HEK293 (cell line): ENCODE results near the gene CCSER1.

Experiments
- CTCF ChIA-PET: fragments of 350-600 bp; formaldehyde crosslinking; extraction: SDS; loops from one replicate; lab custom pipeline; 2021; ENCODE audit warnings: antibody characterized with exemption; lab: Yijun Ruan, JAX
- POLR2A ChIA-PET: fragments of 300-600 bp; formaldehyde crosslinking; extraction: SDS; loops from one replicate; lab custom pipeline; 2020; ENCODE audit warnings: antibody characterized with exemption, inconsistent platforms; lab: Yijun Ruan, JAX
- H3K27ac ChIP-seq: fragments of 200-500 bp; sonication (Bioruptor generic); 2 replicates; pipeline ENCODE4 v1.5.1; 2014; ENCODE audit warnings: low read depth, low read length, control low read depth, inconsistent platforms; ENCODE audit errors: extremely low read depth
- H3K36me3 ChIP-seq, 2 experiments: fragments of 200-500 bp in 1 of 2; sonication (Bioruptor generic) in 1 of 2; 1 replicate in 1 of 2; 2 replicates in 1 of 2; pipeline ENCODE4 v1.5.1; 2014 to 2017; ENCODE audit warnings: inconsistent platforms in 2 of 2, low read length in 2 of 2; ENCODE audit not compliant: control insufficient read depth in 2 of 2, insufficient read depth in 1 of 2
- H3K4me1 ChIP-seq: fragments of 200-500 bp; sonication (Bioruptor generic); 2 replicates; pipeline ENCODE4 v1.5.1; 2014; ENCODE audit warnings: mild to moderate bottlenecking, low read length, inconsistent platforms; ENCODE audit not compliant: control insufficient read depth, insufficient read depth
- H3K4me3 ChIP-seq: 2 replicates; pipeline ENCODE4 v1.5.1; 2011; ENCODE audit warnings: low read depth, mild to moderate bottlenecking, control low read depth, low read length, moderate library complexity
- H3K9me3 ChIP-seq: fragments of 200-500 bp; sonication (Bioruptor generic); 2 replicates; pipeline ENCODE4 v1.5.1; 2014; ENCODE audit warnings: low read depth, low read length, inconsistent platforms; ENCODE audit not compliant: control insufficient read depth, insufficient read depth
- SP2 ChIP-seq: fragments of 450-650 bp; formaldehyde crosslinking; IDR thresholded peaks from 2 replicates; pipeline ENCODE4 v1.5.1; 2016; ENCODE audit warnings: missing biosample characterization, missing genetic modification characterization
- ZFP69B ChIP-seq: fragments of 450-650 bp; formaldehyde crosslinking; IDR thresholded peaks from 2 replicates; pipeline ENCODE4 v1.5.1; 2016; ENCODE audit warnings: missing biosample characterization, missing genetic modification characterization
- ZNF19 ChIP-seq: fragments of 450-650 bp; formaldehyde crosslinking; IDR thresholded peaks from 2 replicates; pipeline ENCODE4; 2016; ENCODE audit warnings: missing biosample characterization, missing genetic modification characterization, low read depth
- ZNF223 ChIP-seq: fragments of 450-650 bp; formaldehyde crosslinking; IDR thresholded peaks from 2 replicates; pipeline ENCODE4 v1.5.1; 2016; ENCODE audit warnings: missing biosample characterization, missing genetic modification characterization
- ZNF311 ChIP-seq: fragments of 450-650 bp; formaldehyde crosslinking; IDR thresholded peaks from 2 replicates; pipeline ENCODE4 v1.5.1; 2017; ENCODE audit warnings: missing biosample characterization, missing genetic modification characterization, borderline replicate concordance
- ZNF426 ChIP-seq: fragments of 450-650 bp; formaldehyde crosslinking; IDR thresholded peaks from 2 replicates; pipeline ENCODE4 v1.5.1; 2017; ENCODE audit warnings: missing biosample characterization, missing genetic modification characterization, mild to moderate bottlenecking, inconsistent platforms, moderate library complexity
- ZNF433 ChIP-seq: fragments of 450-650 bp; formaldehyde crosslinking; IDR thresholded peaks from 2 replicates; pipeline ENCODE4 v1.5.1; 2016; ENCODE audit warnings: missing biosample characterization, missing genetic modification characterization, low read depth
- ZNF555 ChIP-seq: fragments of 450-650 bp; formaldehyde crosslinking; conservative IDR thresholded peaks from 2 replicates; pipeline ENCODE4 v1.5.1; 2017; ENCODE audit warnings: missing biosample characterization, mild to moderate bottlenecking, missing genetic modification characterization, inconsistent platforms
- ZNF585B ChIP-seq: fragments of 450-650 bp; formaldehyde crosslinking; IDR thresholded peaks from 2 replicates; pipeline ENCODE4 v1.5.1; 2016; ENCODE audit warnings: missing biosample characterization, missing genetic modification characterization
- TF ChIP-seq, protein P1 (sequence below): fragments of 450-650 bp; formaldehyde crosslinking; IDR thresholded peaks from 2 replicates; pipeline ENCODE4 v1.5.1; 2017; ENCODE audit warnings: missing biosample characterization, mild to moderate bottlenecking, missing genetic modification characterization, moderate library complexity
- TF ChIP-seq, protein P2 (sequence below): fragments of 450-650 bp; formaldehyde crosslinking; IDR thresholded peaks from 2 replicates; pipeline ENCODE4 v1.5.1; 2016; ENCODE audit warnings: missing biosample characterization, missing genetic modification characterization, borderline replicate concordance
- TF ChIP-seq, protein P3 (sequence below): fragments of 450-650 bp; formaldehyde crosslinking; IDR thresholded peaks from 2 replicates; pipeline ENCODE4 v1.5.1; 2016; ENCODE audit warnings: missing biosample characterization, missing genetic modification characterization
- TF ChIP-seq, protein P4 (sequence below): fragments of 450-650 bp; formaldehyde crosslinking; IDR thresholded peaks from 2 replicates; pipeline ENCODE4 v1.5.1; 2016; ENCODE audit warnings: missing biosample characterization, missing genetic modification characterization, low read depth
- TF ChIP-seq, protein P5 (sequence below): fragments of 450-650 bp; formaldehyde crosslinking; IDR thresholded peaks from 2 replicates; pipeline ENCODE4 v1.5.1; 2016; ENCODE audit warnings: missing biosample characterization, missing genetic modification characterization, borderline replicate concordance

CCSER1 gene

DNA sequence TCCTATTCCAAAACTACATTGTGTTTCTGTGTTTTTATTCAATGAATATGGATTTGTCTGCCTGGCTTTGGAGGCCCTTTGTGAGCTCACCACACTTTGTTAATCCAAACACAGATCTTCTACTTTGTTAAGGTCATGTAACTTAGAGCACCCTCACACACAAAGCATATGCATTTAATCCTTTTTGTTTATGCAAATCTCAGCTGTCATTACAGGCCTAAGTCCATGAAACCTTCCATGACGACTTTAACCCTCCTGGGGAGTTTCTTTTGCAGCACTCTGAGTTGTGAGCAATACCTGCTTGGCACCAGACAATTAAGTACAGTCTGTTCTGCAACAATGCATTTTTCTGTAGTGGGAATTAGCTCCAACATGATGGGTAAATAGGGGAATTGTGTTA lies 14.9 kb downstream of the CCSER1 start:
- POLR2A ChIA-PET, result no interaction called here
- CTCF ChIA-PET, result interaction anchor here (0.6 kb wide), 1 partner anchor 1721 kb away, joined by 4 read pairs; no protein-coding TSS in a partner anchor
- Histone ChIP-seq H3K36me3 (no peaks in the 10 kb centered on the region), H3K9me3 (no peaks in the 10 kb centered on the region), H3K27ac (no peak overlapping the region), H3K4me3 (no peak overlapping the region), H3K4me1 (0 out of 2 replicates have a peak, but pooled peaks cover 2% of the 10 kb centered on the region)
- no peak for TF ChIP-seq ZNF223
- TF ChIP-seq, protein P1, sequence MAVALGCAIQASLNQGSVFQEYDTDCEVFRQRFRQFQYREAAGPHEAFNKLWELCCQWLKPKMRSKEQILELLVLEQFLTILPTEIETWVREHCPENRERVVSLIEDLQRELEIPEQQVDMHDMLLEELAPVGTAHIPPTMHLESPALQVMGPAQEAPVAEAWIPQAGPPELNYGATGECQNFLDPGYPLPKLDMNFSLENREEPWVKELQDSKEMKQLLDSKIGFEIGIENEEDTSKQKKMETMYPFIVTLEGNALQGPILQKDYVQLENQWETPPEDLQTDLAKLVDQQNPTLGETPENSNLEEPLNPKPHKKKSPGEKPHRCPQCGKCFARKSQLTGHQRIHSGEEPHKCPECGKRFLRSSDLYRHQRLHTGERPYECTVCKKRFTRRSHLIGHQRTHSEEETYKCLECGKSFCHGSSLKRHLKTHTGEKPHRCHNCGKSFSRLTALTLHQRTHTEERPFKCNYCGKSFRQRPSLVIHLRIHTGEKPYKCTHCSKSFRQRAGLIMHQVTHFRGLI, result no peak
- TF ChIP-seq ZNF311, result no peak
- no peak for TF ChIP-seq ZFP69B (tag by site-specific recombination)
- TF ChIP-seq ZNF585B, result no peak
- no peak for TF ChIP-seq SP2 (tag by site-specific recombination)
- TF ChIP-seq, protein P2, sequence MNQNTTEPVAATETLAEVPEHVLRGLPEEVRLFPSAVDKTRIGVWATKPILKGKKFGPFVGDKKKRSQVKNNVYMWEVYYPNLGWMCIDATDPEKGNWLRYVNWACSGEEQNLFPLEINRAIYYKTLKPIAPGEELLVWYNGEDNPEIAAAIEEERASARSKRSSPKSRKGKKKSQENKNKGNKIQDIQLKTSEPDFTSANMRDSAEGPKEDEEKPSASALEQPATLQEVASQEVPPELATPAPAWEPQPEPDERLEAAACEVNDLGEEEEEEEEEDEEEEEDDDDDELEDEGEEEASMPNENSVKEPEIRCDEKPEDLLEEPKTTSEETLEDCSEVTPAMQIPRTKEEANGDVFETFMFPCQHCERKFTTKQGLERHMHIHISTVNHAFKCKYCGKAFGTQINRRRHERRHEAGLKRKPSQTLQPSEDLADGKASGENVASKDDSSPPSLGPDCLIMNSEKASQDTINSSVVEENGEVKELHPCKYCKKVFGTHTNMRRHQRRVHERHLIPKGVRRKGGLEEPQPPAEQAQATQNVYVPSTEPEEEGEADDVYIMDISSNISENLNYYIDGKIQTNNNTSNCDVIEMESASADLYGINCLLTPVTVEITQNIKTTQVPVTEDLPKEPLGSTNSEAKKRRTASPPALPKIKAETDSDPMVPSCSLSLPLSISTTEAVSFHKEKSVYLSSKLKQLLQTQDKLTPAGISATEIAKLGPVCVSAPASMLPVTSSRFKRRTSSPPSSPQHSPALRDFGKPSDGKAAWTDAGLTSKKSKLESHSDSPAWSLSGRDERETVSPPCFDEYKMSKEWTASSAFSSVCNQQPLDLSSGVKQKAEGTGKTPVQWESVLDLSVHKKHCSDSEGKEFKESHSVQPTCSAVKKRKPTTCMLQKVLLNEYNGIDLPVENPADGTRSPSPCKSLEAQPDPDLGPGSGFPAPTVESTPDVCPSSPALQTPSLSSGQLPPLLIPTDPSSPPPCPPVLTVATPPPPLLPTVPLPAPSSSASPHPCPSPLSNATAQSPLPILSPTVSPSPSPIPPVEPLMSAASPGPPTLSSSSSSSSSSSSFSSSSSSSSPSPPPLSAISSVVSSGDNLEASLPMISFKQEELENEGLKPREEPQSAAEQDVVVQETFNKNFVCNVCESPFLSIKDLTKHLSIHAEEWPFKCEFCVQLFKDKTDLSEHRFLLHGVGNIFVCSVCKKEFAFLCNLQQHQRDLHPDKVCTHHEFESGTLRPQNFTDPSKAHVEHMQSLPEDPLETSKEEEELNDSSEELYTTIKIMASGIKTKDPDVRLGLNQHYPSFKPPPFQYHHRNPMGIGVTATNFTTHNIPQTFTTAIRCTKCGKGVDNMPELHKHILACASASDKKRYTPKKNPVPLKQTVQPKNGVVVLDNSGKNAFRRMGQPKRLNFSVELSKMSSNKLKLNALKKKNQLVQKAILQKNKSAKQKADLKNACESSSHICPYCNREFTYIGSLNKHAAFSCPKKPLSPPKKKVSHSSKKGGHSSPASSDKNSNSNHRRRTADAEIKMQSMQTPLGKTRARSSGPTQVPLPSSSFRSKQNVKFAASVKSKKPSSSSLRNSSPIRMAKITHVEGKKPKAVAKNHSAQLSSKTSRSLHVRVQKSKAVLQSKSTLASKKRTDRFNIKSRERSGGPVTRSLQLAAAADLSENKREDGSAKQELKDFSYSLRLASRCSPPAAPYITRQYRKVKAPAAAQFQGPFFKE (tag by site-specific recombination), result no peak
- TF ChIP-seq ZNF433 (tag by site-specific recombination), result no peak

DNA sequence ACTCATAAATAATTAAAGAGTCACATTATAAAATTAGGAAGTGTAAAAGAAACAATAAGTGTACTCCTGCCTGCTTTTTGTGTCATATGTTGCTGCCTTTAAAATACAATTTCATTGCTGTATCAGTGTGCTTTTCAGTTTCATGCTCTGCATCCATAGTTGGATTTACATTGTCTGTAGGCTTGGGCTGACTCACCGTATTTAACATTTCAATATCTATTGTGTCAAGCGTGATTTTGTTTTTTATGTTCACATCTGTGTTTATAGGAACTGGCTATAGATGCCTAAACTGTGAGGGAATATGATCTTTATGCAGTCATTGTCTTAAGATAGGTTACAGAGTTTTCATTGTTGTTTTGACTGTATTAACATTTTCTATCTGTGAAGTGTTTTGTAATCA lies 18.1 kb downstream of the CCSER1 start:
- no peak overlapping the region for H3K4me3 ChIP-seq
- no peak overlapping the region for H3K27ac ChIP-seq
- POLR2A ChIA-PET, result no interaction called here
- TF ChIP-seq ZNF555 (no peak), ZNF426 (no peak), ZNF19 (tag by site-specific recombination) (no peak)
- TF ChIP-seq, protein P3, sequence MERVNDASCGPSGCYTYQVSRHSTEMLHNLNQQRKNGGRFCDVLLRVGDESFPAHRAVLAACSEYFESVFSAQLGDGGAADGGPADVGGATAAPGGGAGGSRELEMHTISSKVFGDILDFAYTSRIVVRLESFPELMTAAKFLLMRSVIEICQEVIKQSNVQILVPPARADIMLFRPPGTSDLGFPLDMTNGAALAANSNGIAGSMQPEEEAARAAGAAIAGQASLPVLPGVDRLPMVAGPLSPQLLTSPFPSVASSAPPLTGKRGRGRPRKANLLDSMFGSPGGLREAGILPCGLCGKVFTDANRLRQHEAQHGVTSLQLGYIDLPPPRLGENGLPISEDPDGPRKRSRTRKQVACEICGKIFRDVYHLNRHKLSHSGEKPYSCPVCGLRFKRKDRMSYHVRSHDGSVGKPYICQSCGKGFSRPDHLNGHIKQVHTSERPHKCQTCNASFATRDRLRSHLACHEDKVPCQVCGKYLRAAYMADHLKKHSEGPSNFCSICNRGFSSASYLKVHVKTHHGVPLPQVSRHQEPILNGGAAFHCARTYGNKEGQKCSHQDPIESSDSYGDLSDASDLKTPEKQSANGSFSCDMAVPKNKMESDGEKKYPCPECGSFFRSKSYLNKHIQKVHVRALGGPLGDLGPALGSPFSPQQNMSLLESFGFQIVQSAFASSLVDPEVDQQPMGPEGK (tag by site-specific recombination), result no peak
- TF ChIP-seq, protein P4, sequence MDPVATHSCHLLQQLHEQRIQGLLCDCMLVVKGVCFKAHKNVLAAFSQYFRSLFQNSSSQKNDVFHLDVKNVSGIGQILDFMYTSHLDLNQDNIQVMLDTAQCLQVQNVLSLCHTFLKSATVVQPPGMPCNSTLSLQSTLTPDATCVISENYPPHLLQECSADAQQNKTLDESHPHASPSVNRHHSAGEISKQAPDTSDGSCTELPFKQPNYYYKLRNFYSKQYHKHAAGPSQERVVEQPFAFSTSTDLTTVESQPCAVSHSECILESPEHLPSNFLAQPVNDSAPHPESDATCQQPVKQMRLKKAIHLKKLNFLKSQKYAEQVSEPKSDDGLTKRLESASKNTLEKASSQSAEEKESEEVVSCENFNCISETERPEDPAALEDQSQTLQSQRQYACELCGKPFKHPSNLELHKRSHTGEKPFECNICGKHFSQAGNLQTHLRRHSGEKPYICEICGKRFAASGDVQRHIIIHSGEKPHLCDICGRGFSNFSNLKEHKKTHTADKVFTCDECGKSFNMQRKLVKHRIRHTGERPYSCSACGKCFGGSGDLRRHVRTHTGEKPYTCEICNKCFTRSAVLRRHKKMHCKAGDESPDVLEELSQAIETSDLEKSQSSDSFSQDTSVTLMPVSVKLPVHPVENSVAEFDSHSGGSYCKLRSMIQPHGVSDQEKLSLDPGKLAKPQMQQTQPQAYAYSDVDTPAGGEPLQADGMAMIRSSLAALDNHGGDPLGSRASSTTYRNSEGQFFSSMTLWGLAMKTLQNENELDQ (tag by site-specific recombination), result no peak
- TF ChIP-seq, protein P5, sequence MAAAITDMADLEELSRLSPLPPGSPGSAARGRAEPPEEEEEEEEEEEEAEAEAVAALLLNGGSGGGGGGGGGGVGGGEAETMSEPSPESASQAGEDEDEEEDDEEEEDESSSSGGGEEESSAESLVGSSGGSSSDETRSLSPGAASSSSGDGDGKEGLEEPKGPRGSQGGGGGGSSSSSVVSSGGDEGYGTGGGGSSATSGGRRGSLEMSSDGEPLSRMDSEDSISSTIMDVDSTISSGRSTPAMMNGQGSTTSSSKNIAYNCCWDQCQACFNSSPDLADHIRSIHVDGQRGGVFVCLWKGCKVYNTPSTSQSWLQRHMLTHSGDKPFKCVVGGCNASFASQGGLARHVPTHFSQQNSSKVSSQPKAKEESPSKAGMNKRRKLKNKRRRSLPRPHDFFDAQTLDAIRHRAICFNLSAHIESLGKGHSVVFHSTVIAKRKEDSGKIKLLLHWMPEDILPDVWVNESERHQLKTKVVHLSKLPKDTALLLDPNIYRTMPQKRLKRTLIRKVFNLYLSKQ (tag by site-specific recombination), result no peak
- TF ChIP-seq, all 188 proteins: peak for 0
- Histone ChIP-seq H3K9me3 (no peaks in the 10 kb centered on the region), H3K4me1 (0 out of 2 replicates have a peak, but pooled peaks cover 2% of the 10 kb centered on the region), H3K36me3 (no peaks in the 10 kb centered on the region)
- CTCF ChIA-PET, result no interaction called here
